ENCODE measurements around the gene VENTX. TPM values are rescaled to one million over a fixed set of nuclear protein-coding genes. Genes with fewer than 3 reads are reported as not detected.
"Not testable (repeated sequence)": the region's sequence is repeated elsewhere in the genome, so short reads cannot be mapped to it uniquely, and the experiment has no call there.

Gene VENTX
- polyA plus RNA-seq, 3 donors, result 0.28 to 0.80 (median 0.56) TPM

GRCh38 chr10:133211959-133212852 lies 25.4 kb upstream of the VENTX start:
- 81 to 89% (median 89%) methylated on average over 34 of the region's 34 CpGs for WGBS, 3 donors
- H3K27ac ChIP-seq (ENCODE audit: low read depth, low read length), result no peak overlapping the region

DNA sequence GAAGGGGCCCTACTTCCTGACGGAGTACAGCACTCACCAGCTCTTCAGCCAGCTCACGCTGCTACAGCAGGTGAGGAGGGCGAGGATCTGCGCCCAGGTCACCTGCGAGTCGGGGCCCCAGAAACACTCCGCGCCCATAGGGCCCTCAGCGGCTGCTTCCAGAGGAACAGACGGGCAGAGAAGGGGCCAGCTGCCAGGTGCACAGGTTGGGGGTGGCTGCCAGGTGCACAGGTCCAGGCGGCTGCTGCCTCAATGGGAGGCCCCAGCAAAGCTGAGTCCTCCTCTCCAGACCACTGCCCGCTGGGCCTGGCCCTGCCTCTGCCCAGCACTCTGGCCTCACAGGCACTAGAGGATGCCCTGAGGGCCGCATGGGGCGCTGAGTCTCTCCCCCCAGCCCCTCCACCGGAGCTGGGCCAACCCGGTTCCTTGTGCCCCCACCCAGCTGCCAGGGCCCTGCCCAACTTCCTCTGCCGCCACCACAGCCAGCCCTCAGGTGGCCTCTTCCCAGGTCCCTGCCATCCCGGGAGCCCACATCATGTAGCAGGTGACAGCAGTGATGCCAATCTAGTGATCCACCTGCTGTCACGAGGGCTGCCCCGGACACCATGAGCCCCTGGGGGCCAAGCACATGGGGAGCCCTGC lies 24.7 kb upstream of the VENTX start:
- H3K27ac ChIP-seq (ENCODE audit: low read depth, low read length), result no peak overlapping the region
- WGBS, 3 donors, result 81 to 88% (median 85%) methylated on average over 20 of the region's 20 CpGs

- WGBS, 3 donors, result 74 to 85% (median 82%) methylated on average over 32 of the region's 32 CpGs
- no peak overlapping the region for H3K27ac ChIP-seq (ENCODE audit: low read depth, low read length)
Measured at GRCh38 chr10:133213641-133214467, 23.8 kb upstream of the VENTX start.

GRCh38 chr10:133214468-133215410 lies 22.9 kb upstream of the VENTX start:
- no peak overlapping the region for H3K27ac ChIP-seq (ENCODE audit: low read depth, low read length)
- 65 to 86% (median 77%) methylated on average over 26 to 28 of the region's 28 CpGs for WGBS, 3 donors

GRCh38 chr10:133215586-133215985 lies 22.1 kb upstream of the VENTX start:
- no peak overlapping the region for H3K27ac ChIP-seq (ENCODE audit: low read depth, low read length)
- 85 to 92% (median 91%) methylated on average over 27 of the region's 27 CpGs for WGBS, 3 donors

GRCh38 chr10:133216776-133217175 lies 20.9 kb upstream of the VENTX start:
- no peak overlapping the region for H3K27ac ChIP-seq (ENCODE audit: low read depth, low read length)
- 75 to 82% (median 81%) methylated on average over 26 of the region's 26 CpGs for WGBS, 3 donors

DNA sequence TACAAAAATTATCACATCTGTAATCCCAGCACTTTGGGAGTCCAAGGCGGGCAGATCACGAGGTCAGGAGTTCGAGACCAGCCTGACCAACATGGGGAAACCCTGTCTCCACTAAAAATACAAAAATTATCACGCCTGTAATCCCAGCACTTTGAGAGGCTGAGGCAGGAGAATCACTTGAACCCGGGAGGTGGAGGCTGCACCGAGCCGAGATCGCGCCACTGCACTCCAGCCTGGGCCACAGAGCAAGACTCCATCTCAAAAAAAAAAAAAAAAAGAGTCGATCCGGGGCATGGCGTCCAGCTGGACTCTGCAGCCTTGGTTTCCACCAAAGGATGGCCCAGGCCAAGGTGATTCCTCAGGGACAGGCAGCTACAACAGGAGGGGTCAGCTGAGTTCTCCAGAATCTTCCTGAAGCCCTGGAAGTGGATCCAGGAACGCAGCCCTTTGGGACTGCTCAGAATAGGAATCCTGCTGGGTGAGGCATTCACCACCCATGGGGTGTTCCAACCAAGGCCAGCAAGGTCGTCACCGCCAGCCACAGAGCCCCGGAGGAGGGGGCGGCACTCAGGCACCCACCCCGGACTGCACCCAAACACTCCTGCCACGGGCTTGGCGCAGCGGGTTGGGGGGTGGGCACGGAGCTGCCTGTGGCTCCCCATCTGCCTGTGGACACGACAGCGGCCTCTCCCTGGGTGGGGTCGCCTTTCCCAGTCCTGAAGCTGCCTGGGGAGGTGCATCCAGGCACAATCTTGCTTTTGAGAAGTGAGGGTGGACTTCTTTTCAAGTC lies 19.7 kb upstream of the VENTX start:
- no peak overlapping the region for H3K27ac ChIP-seq (ENCODE audit: low read depth, low read length)
- 83 to 86% (median 85%) methylated on average over 25 of the region's 25 CpGs for WGBS, 3 donors

DNA sequence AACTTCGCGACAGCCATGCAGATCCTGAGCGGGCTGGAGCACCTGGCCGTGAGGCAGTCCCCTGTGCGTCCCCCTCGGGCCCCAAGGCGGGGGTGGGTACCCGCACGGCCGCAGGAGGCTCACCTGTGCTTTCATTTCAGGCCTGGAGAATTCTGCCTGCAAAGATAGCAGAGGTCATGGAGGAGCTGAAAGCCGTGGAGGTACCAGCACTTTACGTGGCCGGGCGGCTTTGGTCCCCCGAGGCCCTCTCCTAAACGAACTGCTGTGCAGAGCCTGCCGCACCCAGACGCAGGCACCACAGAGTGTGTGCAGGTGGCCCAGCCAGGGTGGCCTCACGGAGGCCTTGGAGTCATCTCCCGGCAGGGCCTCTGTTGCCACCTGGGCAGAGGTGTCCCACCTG lies 18.8 kb upstream of the VENTX start:
- 47 to 85% (median 81%) methylated on average over 20 of the region's 20 CpGs for WGBS, 3 donors
- no peak overlapping the region for H3K27ac ChIP-seq (ENCODE audit: low read depth, low read length)

- H3K27ac ChIP-seq (ENCODE audit: low read depth, low read length), result no peak overlapping the region
- WGBS, 3 donors, result 6 to 15% (median 13%) methylated on average over 22 to 28 of the region's 28 CpGs
Measured at GRCh38 chr10:133219782-133220181, 17.9 kb upstream of the VENTX start.

DNA sequence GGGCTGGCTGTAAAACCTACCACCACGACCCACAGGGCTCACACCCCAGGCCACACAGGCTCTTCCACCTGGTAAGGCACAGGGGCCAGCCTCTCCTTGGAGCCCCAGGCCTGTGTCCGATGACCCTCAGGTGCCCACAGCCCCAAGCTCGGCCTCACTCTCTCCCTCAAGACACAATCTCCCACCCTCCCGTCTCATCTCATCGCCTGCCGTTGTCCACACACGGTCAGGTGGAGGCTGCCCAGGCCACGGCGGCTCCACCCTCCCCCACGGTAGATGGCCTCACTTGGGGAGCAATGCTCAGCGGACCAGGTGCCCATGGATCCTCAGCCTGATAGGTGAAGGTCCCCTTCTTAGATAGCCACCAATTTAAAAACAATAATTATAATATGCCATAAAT lies 16.3 kb upstream of the VENTX start:
- no peak overlapping the region for H3K27ac ChIP-seq (ENCODE audit: low read depth, low read length)
- WGBS, 3 donors, result 80 to 93% (median 92%) methylated on average over 11 of the region's 11 CpGs

GRCh38 chr10:133221756-133222155 lies 15.9 kb upstream of the VENTX start:
- H3K27ac ChIP-seq (ENCODE audit: low read depth, low read length), result not testable (repeated sequence)
- 83 to 89% (median 87%) methylated on average over 10 to 18 of the region's 22 CpGs for WGBS, 3 donors

DNA sequence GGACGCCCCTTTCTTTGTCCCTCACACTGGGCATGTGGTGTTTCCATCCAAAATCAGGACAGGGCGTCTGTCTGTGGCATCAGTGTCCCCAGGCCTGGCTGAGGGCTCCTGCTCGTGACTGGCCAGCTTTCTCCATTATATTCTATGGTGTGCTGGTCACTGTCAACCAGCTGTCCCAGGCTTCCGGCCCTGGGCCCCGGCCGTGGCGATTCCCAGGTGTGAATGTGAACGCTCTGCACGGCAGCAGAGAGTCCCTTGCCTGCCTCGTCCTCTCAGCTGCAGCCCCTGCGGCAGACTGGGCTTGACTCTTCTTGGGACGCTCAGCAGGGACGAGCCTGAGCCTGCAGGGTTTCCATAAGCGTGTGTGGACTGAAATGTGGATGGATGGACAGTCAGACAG lies 13.6 kb upstream of the VENTX start:
- 54 to 81% (median 65%) methylated on average over 14 of the region's 14 CpGs for WGBS, 3 donors
- H3K27ac ChIP-seq (ENCODE audit: low read depth, low read length), result no peak overlapping the region

GRCh38 chr10:133224756-133225372 lies 12.8 kb upstream of the VENTX start:
- H3K27ac ChIP-seq (ENCODE audit: low read depth, low read length), result no peak overlapping the region
- 48 to 62% (median 56%) methylated on average over 25 of the region's 25 CpGs for WGBS, 3 donors

GRCh38 chr10:133225707-133226191 lies 11.9 kb upstream of the VENTX start:
- no peak overlapping the region for H3K27ac ChIP-seq (ENCODE audit: low read depth, low read length)
- 75 to 82% (median 76%) methylated on average over 23 of the region's 23 CpGs for WGBS, 3 donors

DNA sequence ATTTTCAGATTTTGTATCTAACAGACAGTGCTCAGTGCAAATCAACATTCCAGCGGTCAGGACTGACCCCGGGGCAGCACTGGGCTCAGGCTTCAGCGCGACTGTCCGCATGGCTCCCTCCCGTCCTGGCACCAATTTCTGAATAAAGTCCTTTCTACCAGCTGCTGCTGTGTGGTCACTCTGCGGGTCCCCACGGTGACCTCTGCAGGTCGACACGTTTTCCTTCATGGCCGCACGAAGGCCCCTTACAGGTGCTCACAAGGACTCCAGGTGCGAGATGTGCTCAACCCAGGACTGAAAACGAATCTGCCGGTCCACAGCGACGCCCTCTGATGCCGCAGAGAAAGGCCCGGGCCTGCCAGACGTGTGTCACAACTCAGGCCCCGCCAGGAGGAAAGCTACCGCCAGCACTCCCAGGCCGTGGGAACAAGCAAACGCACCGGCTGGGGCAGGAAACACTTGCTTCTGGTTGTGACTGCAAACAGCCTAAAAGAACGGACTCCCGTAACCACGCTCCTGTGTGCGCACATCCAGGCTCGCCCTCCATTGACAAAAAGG lies 11.3 kb upstream of the VENTX start:
- H3K27ac ChIP-seq (ENCODE audit: low read depth, low read length), result no peak overlapping the region
- WGBS, 3 donors, result 43 to 57% (median 48%) methylated on average over 29 to 30 of the region's 30 CpGs

- H3K27ac ChIP-seq (ENCODE audit: low read depth, low read length), result no peak overlapping the region
- WGBS, 3 donors, result 75 to 92% (median 80%) methylated on average over 20 to 21 of the region's 21 CpGs
Measured at GRCh38 chr10:133227256-133227655, 10.4 kb upstream of the VENTX start.

Measured in adipose tissue (tissue), 3 donors.